Activated CD8-positive, alpha-beta T cell treated with anti-CD3 and anti-CD28 coated beads, Interleukin-2, amount 10 ng/mL, durations not matched to agents 7 days and 5 days (primary cell): ENCODE results near the gene MRTFB. TPM values are rescaled to one million over a fixed set of nuclear protein-coding genes. Genes with fewer than 3 reads are reported as not detected.

Experiments
- ATAC-seq: fragments of 150-1000 bp; cut with Tn5 transposase; one replicate; pipeline ENCODE4 v1.10.0; 2021; ENCODE audit warnings: moderate library complexity
- CTCF ChIA-PET: fragments of 350-600 bp; sonication (Branson Sonifier 250); formaldehyde crosslinking; loops from one replicate; lab custom pipeline; 2021; ENCODE audit warnings: antibody characterized with exemption; lab: Charles Lee
- POLR2A ChIA-PET: fragments of 350-600 bp; sonication (Branson Sonifier 250); formaldehyde crosslinking; loops from one replicate; lab custom pipeline; 2021; ENCODE audit warnings: antibody characterized with exemption; lab: Charles Lee
- DNase-seq: peaks from one replicate; pipeline ENCODE4 v3.0.0-alpha.2; 2020
- H3K27ac Mint-ChIP-seq: one replicate; pipeline ENCODE4 v1.8.0; 2021; ENCODE audit warnings: mild to moderate bottlenecking, mixed read lengths
- H3K27me3 Mint-ChIP-seq: one replicate; pipeline ENCODE4 v1.8.0; 2021; ENCODE audit warnings: low read depth, mixed read lengths
- H3K36me3 Mint-ChIP-seq: one replicate; pipeline ENCODE4 v1.8.0; 2021; ENCODE audit warnings: low read depth, mixed read lengths
- H3K4me1 Mint-ChIP-seq: one replicate; pipeline ENCODE4 v1.8.0; 2021; ENCODE audit warnings: low read depth, mixed read lengths
- H3K4me3 Mint-ChIP-seq: one replicate; pipeline ENCODE4 v1.8.0; 2021; ENCODE audit warnings: mild to moderate bottlenecking, mixed read lengths
- H3K9me3 Mint-ChIP-seq: one replicate; pipeline ENCODE4 v1.8.0; 2022; ENCODE audit warnings: mixed read lengths; ENCODE audit not compliant: insufficient read depth
- total RNA-seq, 2 experiments: library from RNA; stranded (reverse); gene quantifications; one replicate each; pipeline ENCODE4 v1.2.3, GENCODE V29; 2021

MRTFB gene
- total RNA-seq, 2 experiments from 2014 or later: 15.5 to 16.6 TPM

GRCh38 chr16:14125000-14125681 is 54.0 kb downstream of the MRTFB start:
- CTCF ChIA-PET: no interaction called here
- Mint-ChIP-seq H3K27ac (no peak overlapping the region), H3K4me1 (no peaks in the 10 kb centered on the region)

DNA sequence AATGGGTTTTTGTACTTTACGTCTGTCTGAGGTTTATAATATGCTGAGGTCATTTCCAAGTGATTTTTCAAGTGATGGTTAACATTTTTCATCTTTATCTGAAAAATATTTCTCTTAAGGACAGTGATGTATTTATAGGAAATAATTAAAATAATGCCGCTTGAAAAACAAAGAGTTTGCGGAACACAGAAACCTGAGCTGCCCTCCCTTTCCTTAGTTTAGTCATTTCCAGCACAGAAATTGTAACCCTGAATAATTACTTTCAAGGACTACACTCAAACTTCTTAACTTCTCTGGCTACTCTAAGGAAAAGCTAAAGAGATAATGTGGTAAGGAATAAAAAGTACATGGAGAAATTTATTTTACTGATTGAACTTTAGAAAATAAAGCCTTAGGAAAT is 54.6 kb downstream of the MRTFB start:
- Mint-ChIP-seq H3K4me3 (no peak overlapping the region), H3K27ac (no peak overlapping the region), H3K27me3 (no peaks in the 10 kb centered on the region), H3K36me3 (peaks cover 2% of the 10 kb centered on the region), H3K4me1 (no peaks in the 10 kb centered on the region), H3K9me3 (no peaks in the 10 kb centered on the region)
- POLR2A ChIA-PET: no interaction called here
- no peak for DNase-seq
- ATAC-seq: no peak
- CTCF ChIA-PET: no interaction called here

More at GRCh38 chr16:14125000-14125681, 54.0 kb downstream of the MRTFB start:
- H3K4me3 Mint-ChIP-seq: no peak overlapping the region
- no peaks in the 10 kb centered on the region for H3K9me3 Mint-ChIP-seq
- no peak for DNase-seq
- peaks cover 2% of the 10 kb centered on the region for H3K36me3 Mint-ChIP-seq
- POLR2A ChIA-PET: no interaction called here
- no peak for ATAC-seq
- no peaks in the 10 kb centered on the region for H3K27me3 Mint-ChIP-seq

DNA sequence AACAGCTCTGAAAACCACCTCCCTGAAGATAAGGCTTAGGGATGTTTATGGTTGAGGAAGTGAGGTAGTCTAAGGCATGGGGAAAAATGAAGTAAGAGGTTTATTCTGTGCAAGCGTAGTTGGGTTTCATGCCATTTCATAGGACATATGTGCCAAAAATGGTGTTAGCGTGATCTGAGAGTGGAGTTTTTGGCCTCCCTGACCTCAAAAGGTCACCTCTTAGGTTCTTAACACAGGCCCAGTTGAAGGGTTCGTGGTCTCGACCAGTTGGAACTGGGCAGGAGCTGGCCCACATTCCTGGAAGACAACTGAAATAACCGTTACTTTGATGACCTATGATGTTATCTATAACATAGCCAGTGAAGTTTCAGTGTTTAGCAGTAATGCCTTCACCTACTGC is 57.0 kb downstream of the MRTFB start:
- ATAC-seq: no peak
- no peaks in the 10 kb centered on the region for H3K36me3 Mint-ChIP-seq
- DNase-seq: no peak
- POLR2A ChIA-PET: no interaction called here
- no peak overlapping the region for H3K4me3 Mint-ChIP-seq
- no peaks in the 10 kb centered on the region for H3K27me3 Mint-ChIP-seq
- no peaks in the 10 kb centered on the region for H3K4me1 Mint-ChIP-seq
- CTCF ChIA-PET: no interaction called here
- H3K27ac Mint-ChIP-seq: no peak overlapping the region
- H3K9me3 Mint-ChIP-seq: no peaks in the 10 kb centered on the region

DNA sequence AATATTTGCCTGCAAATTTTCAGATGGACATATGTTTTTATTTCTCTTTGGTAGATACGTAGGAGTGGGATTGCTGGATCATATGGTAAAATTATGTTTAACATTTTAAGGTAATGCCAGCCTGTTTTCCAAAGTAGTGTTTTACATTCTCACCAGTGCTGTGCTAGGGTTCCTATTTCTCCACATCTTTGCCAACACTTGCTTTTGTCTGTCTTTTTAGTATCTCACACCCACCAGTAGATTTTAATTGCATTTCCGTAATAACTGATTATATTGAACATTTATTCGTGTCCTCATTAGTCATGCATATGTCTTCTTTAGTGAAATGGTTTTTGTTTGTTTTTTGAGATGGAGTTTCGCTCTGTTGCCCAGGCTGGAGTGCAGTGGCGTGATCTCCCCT is 58.4 kb downstream of the MRTFB start:
- Mint-ChIP-seq H3K27me3 (no peaks in the 10 kb centered on the region), H3K36me3 (no peaks in the 10 kb centered on the region), H3K9me3 (no peaks in the 10 kb centered on the region), H3K4me1 (no peaks in the 10 kb centered on the region), H3K4me3 (no peak overlapping the region), H3K27ac (no peak overlapping the region)
- ChIA-PET CTCF (no interaction called here), POLR2A (no interaction called here)
- DNase-seq (no peak), ATAC-seq (no peak)

- H3K27ac Mint-ChIP-seq: no peak overlapping the region
Observed at GRCh38 chr16:14131774-14132695, 60.9 kb downstream of the MRTFB start.

DNA sequence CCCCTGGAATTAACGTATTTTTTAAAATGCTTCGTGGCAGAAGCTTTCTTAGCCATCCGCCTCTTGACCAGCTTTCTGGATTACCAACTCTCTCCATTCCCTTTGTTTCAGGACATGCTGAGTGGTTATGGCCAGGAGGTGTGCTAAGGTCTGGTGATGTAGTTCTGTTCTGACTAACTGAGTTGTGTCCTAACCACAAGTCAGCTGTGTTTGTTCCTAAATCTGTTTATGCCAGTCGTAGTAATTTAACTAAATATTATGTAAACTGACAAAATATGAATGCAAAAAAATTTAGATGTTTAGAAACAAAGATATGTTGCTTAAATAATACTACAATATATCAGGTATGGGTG is 61.6 kb downstream of the MRTFB start:
- no peak for DNase-seq
- no peak overlapping the region for H3K4me3 Mint-ChIP-seq
- no peaks in the 10 kb centered on the region for H3K4me1 Mint-ChIP-seq
- POLR2A ChIA-PET: no interaction called here
- no peaks in the 10 kb centered on the region for H3K9me3 Mint-ChIP-seq
- no peak for ATAC-seq
- H3K27me3 Mint-ChIP-seq: no peaks in the 10 kb centered on the region
- CTCF ChIA-PET: no interaction called here
- H3K36me3 Mint-ChIP-seq: no peaks in the 10 kb centered on the region
- H3K27ac Mint-ChIP-seq: no peak overlapping the region

More at GRCh38 chr16:14131774-14132695, 60.9 kb downstream of the MRTFB start:
- no peaks in the 10 kb centered on the region for H3K4me1 Mint-ChIP-seq
- H3K36me3 Mint-ChIP-seq: no peaks in the 10 kb centered on the region
- ChIA-PET POLR2A (no interaction called here), CTCF (no interaction called here)
- H3K27me3 Mint-ChIP-seq: no peaks in the 10 kb centered on the region
- H3K9me3 Mint-ChIP-seq: no peaks in the 10 kb centered on the region
- no peak for DNase-seq
- no peak overlapping the region for H3K4me3 Mint-ChIP-seq
- ATAC-seq: no peak

- no peak for ATAC-seq
- ChIA-PET POLR2A (no interaction called here), CTCF (no interaction called here)
- no peak overlapping the region for H3K27ac Mint-ChIP-seq
- H3K4me3 Mint-ChIP-seq: no peak overlapping the region
- no peaks in the 10 kb centered on the region for H3K36me3 Mint-ChIP-seq
- no peak for DNase-seq
- no peaks in the 10 kb centered on the region for H3K27me3 Mint-ChIP-seq
- H3K9me3 Mint-ChIP-seq: peaks cover 3% of the 10 kb centered on the region
- H3K4me1 Mint-ChIP-seq: no peaks in the 10 kb centered on the region
Observed at GRCh38 chr16:14133907-14134306, 62.8 kb downstream of the MRTFB start.

DNA sequence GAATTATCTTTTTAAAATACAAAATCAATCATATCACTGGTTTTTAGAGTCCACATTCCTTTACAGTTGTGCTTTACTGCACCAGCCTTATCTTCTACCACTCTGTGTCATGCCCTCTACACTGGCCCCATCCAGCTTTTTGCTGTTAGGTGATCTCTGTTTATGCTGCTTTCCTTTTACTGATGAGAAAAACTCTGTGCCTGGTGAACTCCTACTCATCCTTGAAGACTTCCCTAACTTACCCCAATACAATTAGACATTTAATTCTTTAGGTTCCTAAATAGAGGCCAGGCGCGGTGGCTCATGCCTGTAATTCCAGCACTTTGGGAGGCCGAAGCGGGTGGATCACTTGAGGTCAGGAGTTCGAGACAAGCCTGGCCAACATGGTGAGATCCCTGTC is 64.6 kb downstream of the MRTFB start:
- Mint-ChIP-seq H3K27me3 (no peaks in the 10 kb centered on the region), H3K27ac (no peak overlapping the region), H3K9me3 (peaks cover 3% of the 10 kb centered on the region), H3K4me3 (no peak overlapping the region), H3K36me3 (peaks cover 3% of the 10 kb centered on the region), H3K4me1 (no peaks in the 10 kb centered on the region)
- CTCF ChIA-PET: no interaction called here
- no peak for ATAC-seq
- POLR2A ChIA-PET: no interaction called here
- no peak for DNase-seq

DNA sequence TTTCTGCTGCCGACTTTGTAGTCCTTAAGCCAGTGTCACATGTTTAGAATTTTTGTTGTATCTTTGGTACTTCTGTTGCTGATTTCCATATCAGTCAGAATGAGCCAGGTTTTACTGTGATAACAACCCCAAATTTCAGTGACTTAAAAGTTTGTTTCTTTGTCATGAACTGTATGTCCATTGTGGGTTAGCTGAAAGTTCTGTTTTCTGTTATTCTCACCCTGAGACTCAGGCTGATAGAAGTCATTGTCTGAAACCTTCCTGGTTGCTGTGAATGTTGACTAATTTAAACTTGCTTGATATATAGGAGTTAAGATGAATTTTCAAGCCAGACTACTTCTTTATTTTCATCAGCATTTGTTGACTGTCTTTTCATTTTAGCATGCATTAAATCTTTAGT is 68.8 kb downstream of the MRTFB start:
- H3K27me3 Mint-ChIP-seq: no peaks in the 10 kb centered on the region
- no peak overlapping the region for H3K4me3 Mint-ChIP-seq
- H3K27ac Mint-ChIP-seq: no peak overlapping the region
- H3K4me1 Mint-ChIP-seq: no peaks in the 10 kb centered on the region
- DNase-seq (no peak), ATAC-seq (no peak)
- CTCF ChIA-PET: no interaction called here
- POLR2A ChIA-PET: no interaction called here
- peaks cover 3% of the 10 kb centered on the region for H3K9me3 Mint-ChIP-seq
- peaks cover 5% of the 10 kb centered on the region for H3K36me3 Mint-ChIP-seq

DNA sequence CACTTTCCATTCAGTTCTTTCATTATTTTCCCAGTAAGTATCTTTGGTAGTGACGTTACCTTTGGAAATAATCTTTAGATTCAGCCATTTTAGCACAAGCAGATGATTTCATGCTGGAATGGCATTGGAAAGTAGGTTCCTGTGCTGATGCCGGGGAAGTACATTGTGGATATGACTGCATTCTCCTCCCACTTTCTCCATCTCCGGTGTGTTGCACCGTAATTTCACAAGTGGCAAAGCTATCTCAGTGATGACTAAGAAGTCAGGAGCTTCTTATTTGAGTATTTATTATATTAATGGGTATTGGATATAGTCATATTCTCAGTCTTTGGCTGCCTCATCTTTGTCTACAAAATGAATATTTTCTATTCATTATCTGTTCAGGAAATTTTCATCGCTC is 69.8 kb downstream of the MRTFB start:
- H3K9me3 Mint-ChIP-seq: peaks cover 3% of the 10 kb centered on the region
- no peaks in the 10 kb centered on the region for H3K4me1 Mint-ChIP-seq
- no peak overlapping the region for H3K27ac Mint-ChIP-seq
- ATAC-seq (no peak), DNase-seq (no peak)
- no peaks in the 10 kb centered on the region for H3K27me3 Mint-ChIP-seq
- ChIA-PET POLR2A (no interaction called here), CTCF (no interaction called here)
- H3K4me3 Mint-ChIP-seq: no peak overlapping the region
- peaks cover 5% of the 10 kb centered on the region for H3K36me3 Mint-ChIP-seq

GRCh38 chr16:14146445-14146844 is 75.3 kb downstream of the MRTFB start:
- no peak overlapping the region for H3K27ac Mint-ChIP-seq
- DNase-seq (no peak), ATAC-seq (no peak)
- no peaks in the 10 kb centered on the region for H3K9me3 Mint-ChIP-seq
- no peak overlapping the region for H3K4me3 Mint-ChIP-seq
- CTCF ChIA-PET: no interaction called here
- H3K27me3 Mint-ChIP-seq: no peaks in the 10 kb centered on the region
- H3K4me1 Mint-ChIP-seq: no peaks in the 10 kb centered on the region
- POLR2A ChIA-PET: interaction anchor here (0.7 kb wide), 1 partner anchor 9 kb away, joined by 4 read pairs; no protein-coding TSS in a partner anchor
- H3K36me3 Mint-ChIP-seq: no peaks in the 10 kb centered on the region

GRCh38 chr16:14148016-14148415 is 76.9 kb downstream of the MRTFB start:
- ATAC-seq (no peak), DNase-seq (no peak)
- ChIA-PET POLR2A (no interaction called here), CTCF (interaction anchor here (0.7 to 1.4 kb wide), 2 partner anchors 9 to 228 kb away, joined by 3 read pairs; partner anchors contain the start of gene ERCC4)
- Mint-ChIP-seq H3K27me3 (no peaks in the 10 kb centered on the region), H3K27ac (no peak overlapping the region), H3K36me3 (no peaks in the 10 kb centered on the region), H3K4me3 (no peak overlapping the region), H3K4me1 (no peaks in the 10 kb centered on the region), H3K9me3 (no peaks in the 10 kb centered on the region)
